Choroid plexus epithelial cell (primary cell): Measurements from ENCODE around the gene VPREB3.

Experiments
- DNase-seq: peaks from one replicate; pipeline ENCODE4 v3.0.0-alpha.2; 2010; ENCODE audit warnings: low read depth
- H3K4me3 ChIP-seq: 2 replicates; pipeline ENCODE4 v1.5.1; 2011; ENCODE audit warnings: low read depth, mild to moderate bottlenecking, control low read depth, low read length, moderate library complexity
- TF ChIP-seq, protein P1 (sequence below): conservative IDR thresholded peaks from 2 replicates; pipeline ENCODE4 v1.5.1; 2011; ENCODE audit warnings: low read depth, mild to moderate bottlenecking, control low read depth, inconsistent platforms, low read length, moderate library complexity

VPREB3 gene

DNA sequence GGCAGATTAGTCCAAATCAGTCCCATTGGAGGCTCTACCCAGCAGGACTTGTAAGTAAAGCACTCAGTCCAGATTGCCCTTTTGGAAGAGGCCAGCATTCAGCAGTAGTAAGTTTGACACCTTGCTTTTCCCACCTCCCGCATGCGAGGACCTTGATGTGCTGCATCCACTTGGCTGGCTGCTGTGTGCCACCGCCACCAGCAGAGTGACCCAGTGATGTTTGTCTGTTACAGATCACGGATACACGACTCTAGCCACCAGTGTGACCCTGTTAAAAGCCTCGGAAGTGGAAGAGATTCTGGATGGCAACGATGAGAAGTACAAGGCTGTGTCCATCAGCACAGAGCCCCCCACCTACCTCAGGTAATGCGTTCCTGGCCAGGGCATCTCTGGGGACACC, 39.1 kb upstream of the VPREB3 start:
- TF ChIP-seq, protein P1, sequence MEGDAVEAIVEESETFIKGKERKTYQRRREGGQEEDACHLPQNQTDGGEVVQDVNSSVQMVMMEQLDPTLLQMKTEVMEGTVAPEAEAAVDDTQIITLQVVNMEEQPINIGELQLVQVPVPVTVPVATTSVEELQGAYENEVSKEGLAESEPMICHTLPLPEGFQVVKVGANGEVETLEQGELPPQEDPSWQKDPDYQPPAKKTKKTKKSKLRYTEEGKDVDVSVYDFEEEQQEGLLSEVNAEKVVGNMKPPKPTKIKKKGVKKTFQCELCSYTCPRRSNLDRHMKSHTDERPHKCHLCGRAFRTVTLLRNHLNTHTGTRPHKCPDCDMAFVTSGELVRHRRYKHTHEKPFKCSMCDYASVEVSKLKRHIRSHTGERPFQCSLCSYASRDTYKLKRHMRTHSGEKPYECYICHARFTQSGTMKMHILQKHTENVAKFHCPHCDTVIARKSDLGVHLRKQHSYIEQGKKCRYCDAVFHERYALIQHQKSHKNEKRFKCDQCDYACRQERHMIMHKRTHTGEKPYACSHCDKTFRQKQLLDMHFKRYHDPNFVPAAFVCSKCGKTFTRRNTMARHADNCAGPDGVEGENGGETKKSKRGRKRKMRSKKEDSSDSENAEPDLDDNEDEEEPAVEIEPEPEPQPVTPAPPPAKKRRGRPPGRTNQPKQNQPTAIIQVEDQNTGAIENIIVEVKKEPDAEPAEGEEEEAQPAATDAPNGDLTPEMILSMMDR: no peak
- no peak overlapping the region for H3K4me3 ChIP-seq
- DNase-seq: no peak

DNA sequence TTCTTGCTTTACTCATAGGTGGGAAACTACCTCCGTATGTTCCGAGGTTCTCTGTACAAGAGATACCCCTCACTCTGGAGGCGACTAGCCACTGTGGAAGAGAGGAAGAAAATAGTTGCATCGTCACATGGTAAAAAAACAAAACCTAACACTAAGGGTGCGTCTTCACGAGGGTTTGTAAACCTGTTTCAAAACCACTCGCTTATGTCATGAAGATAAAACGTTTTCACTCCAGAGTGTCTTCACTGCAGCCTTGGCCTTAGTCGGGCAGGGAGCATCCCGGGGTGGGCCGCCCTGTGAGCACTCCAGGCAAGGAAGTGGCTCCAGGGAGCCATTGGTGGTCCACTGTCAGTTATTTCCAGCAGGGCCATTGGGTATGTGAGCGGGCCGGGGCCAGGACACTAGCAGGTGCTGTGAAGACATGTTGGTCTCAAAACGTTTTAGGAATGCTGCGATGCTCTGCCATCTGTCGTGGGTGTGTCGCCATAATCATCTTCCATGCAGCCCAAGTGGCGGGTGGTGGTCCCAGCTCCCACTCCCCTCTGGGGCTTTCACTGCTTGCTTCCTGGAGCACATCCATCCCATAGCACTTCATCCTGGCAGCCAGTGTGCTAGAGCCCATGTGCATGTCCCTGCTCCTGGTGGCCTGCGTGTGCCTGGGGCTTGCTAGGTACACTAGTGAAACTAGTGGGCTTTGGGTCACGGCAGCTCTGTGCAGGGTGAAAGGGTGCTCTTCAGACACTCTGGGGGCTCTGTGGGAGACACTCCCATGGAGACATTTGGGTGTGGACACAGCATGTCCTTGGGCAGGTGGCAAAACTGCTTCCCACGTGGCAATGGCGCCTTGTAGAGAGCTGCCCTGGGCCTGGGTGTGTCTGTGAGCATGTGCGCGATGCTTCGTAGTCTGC, 37.8 kb upstream of the VPREB3 start:
- H3K4me3 ChIP-seq: no peak overlapping the region
- TF ChIP-seq, protein P1: no peak
- DNase-seq: no peak

DNA sequence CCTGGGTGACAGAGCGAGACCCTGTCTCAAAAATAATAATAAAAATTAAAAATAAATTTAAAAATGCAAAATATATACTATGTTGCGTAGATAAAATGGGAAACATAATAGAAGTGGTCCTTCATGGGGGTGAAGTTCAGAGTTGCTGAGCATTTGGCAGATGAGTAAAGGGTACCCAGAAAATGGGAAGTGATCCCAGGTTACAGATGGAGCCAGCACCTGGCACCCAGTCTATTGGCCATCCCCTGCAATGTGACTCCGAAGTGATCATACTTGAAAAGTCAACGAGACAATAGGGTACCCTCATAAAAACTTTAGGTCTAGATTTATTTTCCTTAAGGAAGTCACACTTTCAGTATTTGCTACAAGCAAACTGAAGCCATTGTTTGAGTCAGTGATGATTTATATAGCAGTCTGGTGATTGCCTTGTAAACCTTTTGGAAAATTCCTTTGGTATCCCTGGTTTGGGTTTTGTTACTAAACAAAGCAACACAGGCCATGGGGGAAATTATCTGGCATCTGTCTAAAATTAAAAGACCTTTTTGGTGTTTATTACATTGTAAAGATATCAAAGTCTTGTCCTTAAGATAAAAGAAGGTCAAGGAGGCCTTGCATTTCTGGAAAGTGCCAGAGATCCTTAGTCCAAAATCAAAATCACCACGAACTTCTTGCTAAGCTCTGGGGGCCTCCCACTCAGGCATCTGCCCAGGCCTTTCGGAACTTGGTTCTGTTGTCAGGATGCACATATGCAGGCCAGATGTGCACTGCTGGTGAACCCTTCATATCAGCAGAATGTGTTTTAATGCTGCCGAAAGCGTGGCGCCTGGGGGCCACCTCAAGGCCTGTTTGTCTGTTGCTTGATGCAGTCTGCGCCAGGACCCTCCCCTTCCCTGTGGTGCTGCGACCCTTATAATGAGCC, 36.9 kb upstream of the VPREB3 start:
- no peak overlapping the region for H3K4me3 ChIP-seq
- TF ChIP-seq, protein P1: no peak
- DNase-seq: peak; percentile 89

DNA sequence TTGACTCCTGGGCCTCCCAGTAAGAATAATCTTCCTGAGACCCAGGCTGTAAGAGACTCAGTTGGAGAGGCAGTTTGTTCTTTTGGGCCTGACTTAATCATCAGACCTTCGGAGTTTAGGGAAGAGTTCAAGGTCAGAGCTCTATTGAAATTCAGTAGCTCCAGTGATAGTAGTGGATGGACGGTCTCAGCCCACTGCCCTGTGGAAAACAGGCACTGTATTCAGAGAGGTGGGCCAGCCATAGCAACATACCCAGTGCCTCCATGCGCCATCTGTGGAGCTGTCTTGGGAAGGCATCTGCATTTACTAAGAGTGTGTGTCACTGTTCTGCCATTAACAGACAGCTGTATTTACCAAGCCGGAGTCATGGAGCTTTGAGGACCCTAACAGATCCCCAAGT, 35.4 kb upstream of the VPREB3 start:
- TF ChIP-seq, protein P1: peak; percentile 9
- no peak overlapping the region for H3K4me3 ChIP-seq
- no peak for DNase-seq

DNA sequence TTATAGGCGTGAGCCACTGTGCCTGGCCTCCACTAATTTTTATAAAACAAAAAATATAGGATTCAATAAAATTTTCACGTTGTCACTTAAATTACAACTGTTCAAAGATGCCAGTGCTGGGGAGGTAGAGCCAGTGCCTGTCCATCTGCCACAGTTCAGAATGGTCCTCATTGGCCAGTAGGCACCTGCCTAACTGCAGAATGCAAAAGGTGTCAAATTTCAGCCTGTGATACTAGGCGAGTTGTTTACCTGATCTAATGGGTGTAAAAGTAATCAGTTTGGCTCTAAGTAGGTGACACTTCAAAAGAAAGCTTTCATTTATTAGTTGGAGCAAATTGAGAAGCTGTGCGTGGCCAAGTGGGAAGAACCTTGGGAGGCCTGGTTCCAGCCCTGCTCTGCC, 34.9 kb upstream of the VPREB3 start:
- no peak overlapping the region for H3K4me3 ChIP-seq
- no peak for DNase-seq
- TF ChIP-seq, protein P1: no peak

DNA sequence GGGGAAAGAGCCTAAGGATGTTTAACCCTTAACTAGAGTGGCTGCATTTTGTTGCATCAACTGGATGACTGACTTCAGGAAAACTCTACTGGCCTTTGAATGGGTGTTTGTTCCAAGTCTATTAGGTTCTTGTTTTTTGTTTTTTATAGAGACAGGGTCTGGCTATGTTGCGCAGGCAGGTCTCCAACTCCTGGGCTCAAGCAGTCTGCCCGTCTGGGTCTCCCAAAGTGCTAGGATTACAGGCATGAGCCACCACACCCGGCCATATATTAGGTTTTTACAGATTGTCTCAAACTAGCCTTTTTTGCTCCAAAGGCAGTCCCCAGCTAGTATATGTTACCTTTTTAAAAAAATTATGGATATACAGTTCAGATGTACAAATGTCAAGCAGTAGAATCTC, 33.7 kb upstream of the VPREB3 start:
- peak overlapping the region; percentile 93 for H3K4me3 ChIP-seq
- DNase-seq: no peak
- TF ChIP-seq, protein P1: no peak

DNA sequence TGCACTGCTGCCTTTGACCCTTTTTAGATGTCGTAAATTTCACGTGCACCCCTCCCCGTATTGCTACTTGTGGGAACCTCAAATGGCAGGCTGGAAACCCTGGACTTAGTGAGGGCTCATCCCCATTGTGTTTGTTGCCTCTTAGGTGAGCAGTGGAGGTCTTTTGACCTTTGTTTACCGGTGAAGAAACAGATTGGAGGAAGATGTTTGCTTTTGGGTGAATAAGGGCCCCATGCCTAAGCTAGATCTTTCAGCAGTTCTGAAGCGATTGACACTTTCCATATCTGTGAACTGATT, 33.3 kb upstream of the VPREB3 start:
- H3K4me3 ChIP-seq: peak overlapping the region; percentile 93
- TF ChIP-seq, protein P1: no peak
- DNase-seq: no peak
